GM12878 (cell line): ENCODE measurements around the gene MACROD2. TPM values are rescaled to one million over a fixed set of nuclear protein-coding genes. Genes with fewer than 3 reads are reported as not detected.

Source experiments
- CEBPB ChIP-seq, 2 experiments: fragments of 150-350 bp in 1 of 2; IDR thresholded peaks; 2 replicates each; pipeline ENCODE4 v1.6.1; 2012 to 2014; ENCODE audit warnings: low read depth in 2 of 2, low read length in 2 of 2, borderline replicate concordance in 1 of 2, inconsistent platforms in 1 of 2
- MTA3 ChIP-seq: IDR thresholded peaks from 2 replicates; pipeline ENCODE4 v1.6.1; 2012; ENCODE audit warnings: low read length, inconsistent platforms, borderline replicate concordance
- NR2C1 ChIP-seq: fragments of 450-650 bp; IDR thresholded peaks from 2 replicates; pipeline ENCODE4 v1.6.1; 2017; ENCODE audit warnings: antibody characterized with exemption, mild to moderate bottlenecking, moderate library complexity
- NR2F1 ChIP-seq: fragments of 450-650 bp; conservative IDR thresholded peaks from 2 replicates; pipeline ENCODE4 v1.6.1; 2017; ENCODE audit warnings: mild to moderate bottlenecking
- RFX5 ChIP-seq: IDR thresholded peaks from 2 replicates; pipeline ENCODE4 v1.6.1; 2011; ENCODE audit warnings: low read depth, low read length, improper control_type of control experiment
- SREBF2 ChIP-seq: IDR thresholded peaks from 2 replicates; pipeline ENCODE4 v1.6.1; 2012; ENCODE audit warnings: mild to moderate bottlenecking, low read length
- SUZ12 ChIP-seq: fragments of 200-600 bp; sonication (generic); IDR thresholded peaks from one replicate; pipeline ENCODE4 v1.6.1; 2018; ENCODE audit warnings: antibody characterized with exemption, mild to moderate bottlenecking; ENCODE audit not compliant: unreplicated experiment
- ZNF24 ChIP-seq: fragments of 450-650 bp; IDR thresholded peaks from 2 replicates; pipeline ENCODE4 v1.6.1; 2017; ENCODE audit warnings: antibody characterized with exemption, mild to moderate bottlenecking
- polyA plus RNA-seq, 11 experiments: library from polyadenylated mRNA; depleted of rRNA in 4 of 11; unstranded in 6 of 11; stranded (reverse) in 5 of 11; fragments of >200 nt; fragmentation: Nextera tagmentation in 4 of 11; fragmentation: Illumina TruSeq in 1 of 11; extraction: Ambion mirVana in 4 of 11; extraction: Trizol in 1 of 11; gene quantifications; 1 replicate in 1 of 11; 2 replicates in 10 of 11; pipeline versions ENCODE4 v1.2.1 to v1.2.3, GENCODE V29; 2011 to 2016; ENCODE audit warnings: inconsistent platforms in 2 of 11, missing spikeins in 2 of 11, low read depth in 1 of 11
- total RNA-seq, 4 experiments: library from RNA; depleted of rRNA in 3 of 4; stranded (reverse); fragments of >200 nt in 3 of 4; fragmentation: Illumina TruSeq in 1 of 4; extraction: Trizol in 1 of 4; gene quantifications; 2 replicates each; pipeline versions ENCODE4 v1.2.1 to v1.2.3, GENCODE V29; 2013 to 2021
- TF ChIP-seq, protein P1 (sequence below): IDR thresholded peaks from 2 replicates; pipeline ENCODE4 v1.6.1; 2012; ENCODE audit warnings: improper control_type of control experiment, low read depth, low read length; ENCODE audit not compliant: insufficient replicate concordance

The MACROD2 gene
- total and polyA plus RNA-seq, 10 of the 15 experiments (the other 5 are each of a cell fraction or from before 2014, with no cell fraction given), result 1.1 to 21.5 (median 2.2) TPM

DNA sequence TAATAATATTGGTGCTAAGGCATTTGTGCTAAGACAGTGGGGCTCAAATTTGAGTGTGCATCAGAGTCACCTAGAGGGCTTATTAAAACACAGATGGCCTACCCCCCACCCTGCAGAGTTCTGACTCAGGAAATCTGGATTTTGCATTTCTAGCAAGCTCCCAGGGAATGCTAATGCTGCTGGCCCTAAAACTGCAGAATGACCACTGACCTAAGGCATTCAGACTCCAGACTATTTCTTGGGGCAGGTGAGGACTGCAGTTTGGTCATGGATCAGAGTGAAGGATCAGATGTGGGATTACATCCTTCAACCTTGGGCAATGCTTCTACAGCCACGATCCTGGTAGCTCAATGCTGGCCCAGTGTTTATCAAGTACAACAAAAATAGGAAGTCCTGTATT is 952.2 kb downstream of the MACROD2 start (continued):
- no peak for TF ChIP-seq SREBF2
- TF ChIP-seq CEBPB (IDR thresholded peaks at IDR 0.05; ENCODE audit: borderline replicate concordance in 1 of 2, low read depth in 2 of 2, low read length in 2 of 2), result no peak
- TF ChIP-seq, protein P1, sequence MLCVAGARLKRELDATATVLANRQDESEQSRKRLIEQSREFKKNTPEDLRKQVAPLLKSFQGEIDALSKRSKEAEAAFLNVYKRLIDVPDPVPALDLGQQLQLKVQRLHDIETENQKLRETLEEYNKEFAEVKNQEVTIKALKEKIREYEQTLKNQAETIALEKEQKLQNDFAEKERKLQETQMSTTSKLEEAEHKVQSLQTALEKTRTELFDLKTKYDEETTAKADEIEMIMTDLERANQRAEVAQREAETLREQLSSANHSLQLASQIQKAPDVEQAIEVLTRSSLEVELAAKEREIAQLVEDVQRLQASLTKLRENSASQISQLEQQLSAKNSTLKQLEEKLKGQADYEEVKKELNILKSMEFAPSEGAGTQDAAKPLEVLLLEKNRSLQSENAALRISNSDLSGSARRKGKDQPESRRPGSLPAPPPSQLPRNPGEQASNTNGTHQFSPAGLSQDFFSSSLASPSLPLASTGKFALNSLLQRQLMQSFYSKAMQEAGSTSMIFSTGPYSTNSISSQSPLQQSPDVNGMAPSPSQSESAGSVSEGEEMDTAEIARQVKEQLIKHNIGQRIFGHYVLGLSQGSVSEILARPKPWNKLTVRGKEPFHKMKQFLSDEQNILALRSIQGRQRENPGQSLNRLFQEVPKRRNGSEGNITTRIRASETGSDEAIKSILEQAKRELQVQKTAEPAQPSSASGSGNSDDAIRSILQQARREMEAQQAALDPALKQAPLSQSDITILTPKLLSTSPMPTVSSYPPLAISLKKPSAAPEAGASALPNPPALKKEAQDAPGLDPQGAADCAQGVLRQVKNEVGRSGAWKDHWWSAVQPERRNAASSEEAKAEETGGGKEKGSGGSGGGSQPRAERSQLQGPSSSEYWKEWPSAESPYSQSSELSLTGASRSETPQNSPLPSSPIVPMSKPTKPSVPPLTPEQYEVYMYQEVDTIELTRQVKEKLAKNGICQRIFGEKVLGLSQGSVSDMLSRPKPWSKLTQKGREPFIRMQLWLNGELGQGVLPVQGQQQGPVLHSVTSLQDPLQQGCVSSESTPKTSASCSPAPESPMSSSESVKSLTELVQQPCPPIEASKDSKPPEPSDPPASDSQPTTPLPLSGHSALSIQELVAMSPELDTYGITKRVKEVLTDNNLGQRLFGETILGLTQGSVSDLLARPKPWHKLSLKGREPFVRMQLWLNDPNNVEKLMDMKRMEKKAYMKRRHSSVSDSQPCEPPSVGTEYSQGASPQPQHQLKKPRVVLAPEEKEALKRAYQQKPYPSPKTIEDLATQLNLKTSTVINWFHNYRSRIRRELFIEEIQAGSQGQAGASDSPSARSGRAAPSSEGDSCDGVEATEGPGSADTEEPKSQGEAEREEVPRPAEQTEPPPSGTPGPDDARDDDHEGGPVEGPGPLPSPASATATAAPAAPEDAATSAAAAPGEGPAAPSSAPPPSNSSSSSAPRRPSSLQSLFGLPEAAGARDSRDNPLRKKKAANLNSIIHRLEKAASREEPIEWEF, result no peak
- TF ChIP-seq NR2F1, result no peak
- no peak for TF ChIP-seq SUZ12
- no peak for TF ChIP-seq MTA3
- no peak for TF ChIP-seq ZNF24
- TF ChIP-seq NR2C1, result no peak
- TF ChIP-seq RFX5, result no peak
